NCI-H1417 treated with DMSO at 0.1 percent for 48 hours (cell line): ENCODE measurements around the gene TRIM9.

Source experiments
- DNase-seq: peaks from one replicate; lab custom pipeline; 2025; lab: John Stamatoyannopoulos, UW

Gene TRIM9

GRCh38 chr14:51056421-51056820, 38.5 kb downstream of the TRIM9 start:
- no peak for DNase-seq

- DNase-seq: no peak
Measured at GRCh38 chr14:51053157-51053556, 41.7 kb downstream of the TRIM9 start.

GRCh38 chr14:51044961-51045360, 49.9 kb downstream of the TRIM9 start:
- no peak for DNase-seq

- no peak for DNase-seq
Measured at GRCh38 chr14:51041883-51042282, 53.0 kb downstream of the TRIM9 start.

DNA sequence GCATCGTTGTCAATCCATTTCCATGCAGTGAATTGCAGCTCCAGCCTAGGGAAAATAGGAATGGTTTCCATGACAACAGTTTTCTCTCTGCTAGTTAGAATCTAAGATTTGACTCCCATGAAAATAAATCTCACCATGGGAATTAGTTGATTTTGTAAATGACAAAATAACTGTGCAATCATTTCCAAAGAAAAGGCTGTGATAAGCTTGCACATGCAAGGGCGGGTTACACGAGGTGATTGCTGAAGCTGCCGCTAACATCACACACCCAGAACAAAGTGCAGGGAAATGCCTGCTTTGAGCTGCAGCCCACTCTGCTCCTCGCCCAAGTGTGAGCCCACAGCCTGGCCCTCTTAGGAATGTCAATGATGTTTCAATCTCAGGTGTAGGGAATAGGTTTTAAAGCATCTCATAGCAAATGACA, 53.8 kb downstream of the TRIM9 start:
- no peak for DNase-seq

DNA sequence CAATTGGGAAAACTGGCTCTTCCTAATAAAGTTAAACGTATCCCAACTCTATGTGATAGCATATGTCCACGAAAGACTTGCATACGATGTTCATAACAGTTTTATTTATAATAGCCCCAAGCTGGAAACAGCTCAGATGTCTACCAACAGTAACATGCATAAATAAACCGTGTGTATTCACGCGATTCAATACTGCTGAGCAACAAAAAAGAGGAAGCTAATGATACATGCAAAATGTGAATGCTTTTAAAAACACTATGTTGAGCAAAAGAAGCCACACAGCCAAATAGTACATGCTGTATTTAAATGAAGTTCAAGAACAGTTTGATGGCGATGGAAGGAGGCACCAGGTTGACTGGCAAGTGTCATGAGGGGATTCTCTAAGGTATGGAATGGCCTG, 55.7 kb downstream of the TRIM9 start:
- no peak for DNase-seq

- DNase-seq: no peak
Measured at GRCh38 chr14:51035611-51036192, 59.2 kb downstream of the TRIM9 start.

GRCh38 chr14:51028851-51029754, 65.8 kb downstream of the TRIM9 start:
- DNase-seq: no peak

DNA sequence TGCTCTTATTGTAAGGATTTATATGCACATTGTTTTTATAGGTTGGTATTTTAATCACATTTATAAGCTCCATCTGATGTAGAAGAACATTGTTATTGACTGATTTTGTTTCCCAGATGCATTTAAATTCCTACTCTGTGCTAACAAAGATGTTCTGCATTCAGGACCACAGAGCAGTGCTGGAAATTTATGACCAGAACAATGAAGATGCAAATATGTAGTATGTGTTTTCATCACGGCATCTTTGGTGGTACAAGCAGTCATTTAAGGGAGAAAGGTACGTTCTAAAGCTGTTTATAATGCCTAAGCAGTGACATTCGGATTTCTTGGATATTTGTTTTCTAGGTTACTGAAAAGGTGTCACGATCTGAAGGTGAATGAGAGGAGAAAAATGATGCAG, 66.5 kb downstream of the TRIM9 start:
- no peak for DNase-seq

DNA sequence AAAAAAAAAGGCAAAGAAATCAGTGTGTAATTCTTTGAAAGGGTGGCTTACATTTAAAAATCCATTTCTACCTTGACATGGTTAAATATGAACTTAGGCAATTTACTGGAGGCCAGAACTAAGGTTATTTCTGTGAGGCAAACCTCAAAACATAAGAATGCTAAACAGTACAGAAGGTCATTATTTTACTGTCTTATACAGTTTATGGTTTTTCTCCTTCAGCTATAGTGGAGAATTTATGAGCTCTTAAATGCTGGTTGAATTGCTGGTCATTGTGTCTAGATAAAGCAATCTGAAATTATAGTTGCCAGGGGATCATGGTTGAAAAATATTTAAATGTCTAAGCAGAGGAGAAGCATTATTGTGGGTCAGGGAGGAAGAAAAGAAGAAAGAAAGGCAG, 70.5 kb downstream of the TRIM9 start:
- no peak for DNase-seq

DNA sequence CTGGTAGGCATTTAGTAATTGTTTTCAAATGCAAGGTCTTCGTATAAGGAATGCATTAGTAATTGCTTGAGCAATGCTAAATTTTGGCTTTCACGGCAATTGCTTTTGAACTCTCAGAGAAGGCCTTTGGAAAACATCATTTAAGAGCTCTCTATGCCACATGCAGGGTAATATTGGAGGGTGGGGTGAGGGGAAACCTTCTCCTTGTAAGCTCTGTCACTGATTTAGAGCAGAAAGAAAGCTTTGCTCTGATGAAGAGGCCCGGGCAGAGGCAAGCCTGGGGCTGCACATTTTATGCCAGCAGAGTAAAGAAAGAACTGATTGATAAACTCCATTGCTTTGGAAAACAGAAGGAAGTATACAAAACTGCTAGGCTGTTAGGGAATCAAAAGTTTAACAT, 70.9 kb downstream of the TRIM9 start:
- DNase-seq: no peak

DNA sequence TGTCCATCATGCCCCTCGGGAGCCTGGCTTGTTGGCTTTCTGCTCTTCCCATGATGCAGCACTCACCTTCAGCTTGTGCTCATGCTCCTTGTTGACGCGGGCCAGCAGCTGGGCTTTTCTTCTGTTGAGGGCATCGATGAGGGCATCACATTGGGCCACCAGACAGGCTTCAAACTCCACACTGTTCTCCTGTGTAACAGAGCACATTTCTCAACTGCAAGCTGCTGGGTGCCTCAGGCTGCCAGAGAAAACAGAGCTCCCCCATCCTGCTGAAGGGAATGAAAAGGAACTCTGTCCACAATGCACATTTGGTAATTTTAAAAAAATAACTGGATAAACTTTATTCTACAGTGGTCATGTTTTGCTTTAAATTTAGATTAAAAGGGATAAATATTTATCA, 72.1 kb downstream of the TRIM9 start:
- DNase-seq: no peak

GRCh38 chr14:51020024-51020710, 74.7 kb downstream of the TRIM9 start:
- DNase-seq: no peak

DNA sequence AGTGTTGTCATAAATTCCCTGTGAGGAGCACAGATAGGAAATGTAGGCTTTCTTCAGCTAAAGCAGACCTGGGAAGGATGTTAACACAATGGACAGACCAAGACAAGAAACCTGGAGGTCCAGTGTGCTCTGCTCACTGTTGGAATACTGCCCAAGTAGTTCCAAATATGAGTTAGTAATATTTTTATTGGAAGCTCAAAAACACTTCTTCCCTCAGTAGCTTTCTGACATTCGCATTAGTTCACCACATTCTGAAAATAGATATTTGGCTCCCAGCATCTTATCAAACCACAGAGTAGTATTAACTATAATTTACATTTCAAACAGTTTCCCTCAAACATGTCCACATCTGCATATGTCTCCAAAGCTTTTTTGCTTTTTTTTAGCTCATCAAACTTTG, 75.8 kb downstream of the TRIM9 start:
- DNase-seq: no peak

- DNase-seq: no peak
Measured at GRCh38 chr14:51018521-51018920, 76.4 kb downstream of the TRIM9 start.

- DNase-seq: no peak
Measured at GRCh38 chr14:51014625-51015024, 80.3 kb downstream of the TRIM9 start.

DNA sequence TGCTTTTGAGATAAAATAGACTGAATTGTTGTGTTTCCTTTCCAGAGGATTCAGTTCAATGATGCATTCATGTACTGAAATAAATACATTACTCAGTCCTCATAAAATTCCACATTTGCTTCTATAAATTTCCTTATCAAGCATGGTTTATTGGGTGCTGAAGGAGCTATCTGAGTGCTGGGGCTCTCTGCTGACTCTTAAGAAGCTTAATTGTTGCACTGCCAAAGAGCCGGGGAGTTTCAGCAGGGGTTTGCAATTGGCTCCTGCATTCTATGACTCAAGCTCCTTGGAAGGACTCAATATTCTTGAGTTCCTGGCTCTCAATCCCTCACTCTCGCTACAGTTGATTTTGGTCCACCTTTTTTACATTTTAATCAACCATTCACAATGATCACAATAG, 80.8 kb downstream of the TRIM9 start:
- no peak for DNase-seq

DNA sequence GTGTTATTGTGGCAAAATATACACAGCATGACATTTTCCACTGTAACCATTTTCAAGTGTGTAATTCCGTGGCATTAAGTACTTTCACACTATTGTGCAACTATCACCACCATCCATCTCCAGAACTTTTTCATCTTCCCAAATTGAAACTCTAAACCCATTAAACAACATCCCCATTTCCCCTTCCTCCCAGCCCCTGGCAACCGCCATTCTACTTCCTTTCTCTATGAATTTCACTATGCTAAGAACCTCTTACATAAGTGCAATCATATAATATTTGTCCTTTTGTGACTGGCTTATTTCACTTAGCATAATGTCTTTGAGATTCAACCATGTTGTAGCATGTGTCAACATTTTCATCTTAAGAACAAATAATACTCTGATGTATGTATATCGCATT, 82.8 kb downstream of the TRIM9 start:
- no peak for DNase-seq

- no peak for DNase-seq
Measured at GRCh38 chr14:51008446-51008845, 86.5 kb downstream of the TRIM9 start.

DNA sequence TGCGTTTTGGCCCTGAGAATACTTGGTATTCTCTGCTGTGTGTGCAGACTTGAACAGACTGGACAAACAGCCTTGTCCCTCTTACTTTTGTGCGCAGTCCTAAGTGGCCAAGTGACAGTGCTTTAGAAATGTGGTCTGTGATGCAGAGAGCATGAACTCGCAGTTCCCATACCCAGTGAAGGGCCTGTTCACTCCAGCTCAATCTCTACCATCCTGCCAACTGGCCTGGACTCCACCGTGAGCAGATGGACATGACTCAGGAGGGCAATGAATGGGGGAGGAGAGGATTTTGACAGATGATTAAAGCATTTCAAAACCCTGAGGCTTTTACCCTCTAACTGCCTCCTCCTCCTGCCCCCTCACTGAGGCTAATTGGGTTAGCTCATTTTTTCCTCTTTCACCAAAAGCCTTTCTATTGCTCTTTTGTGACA, 88.1 kb downstream of the TRIM9 start:
- no peak for DNase-seq

- DNase-seq: no peak
Measured at GRCh38 chr14:51006324-51006723, 88.6 kb downstream of the TRIM9 start.

DNA sequence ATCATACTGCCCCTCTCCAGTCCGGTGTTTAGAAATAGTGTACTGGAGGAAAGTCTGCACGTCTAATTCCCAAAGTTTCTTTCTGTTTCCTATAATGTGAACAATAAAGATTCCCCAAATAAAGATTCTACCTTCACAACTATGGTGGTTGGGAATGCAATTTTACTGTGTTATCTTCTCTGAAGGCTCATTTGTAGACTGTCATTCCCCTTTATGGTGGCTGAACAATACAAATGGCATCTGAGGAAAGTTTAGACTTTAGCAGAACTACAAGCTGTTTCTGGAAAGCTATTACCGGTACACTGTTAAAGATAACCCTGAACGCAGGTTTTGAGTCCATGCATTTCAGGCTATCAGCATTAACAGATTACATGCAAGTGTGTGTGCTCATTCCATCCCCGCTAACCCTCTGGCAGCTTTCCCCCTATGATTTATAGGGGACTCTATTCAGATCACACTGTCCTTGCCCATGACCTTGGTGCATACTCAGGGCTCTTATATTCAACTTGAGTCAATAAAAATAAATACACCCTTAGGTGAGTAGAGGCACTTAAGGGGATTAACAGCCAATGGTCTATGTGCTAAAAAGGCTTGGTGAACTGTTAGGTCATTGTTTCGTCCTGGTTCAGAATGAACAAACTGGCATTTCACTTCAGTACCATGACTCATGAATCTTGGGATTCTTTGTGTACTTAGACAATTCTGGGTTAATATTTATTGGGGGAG, 89.9 kb downstream of the TRIM9 start:
- DNase-seq: no peak
